Kidney (tissue), 14 donors: Measurements from ENCODE around the gene TENT5A. TPM values are rescaled to one million over a fixed set of nuclear protein-coding genes. Genes with fewer than 3 reads are reported as not detected.

Source experiments
- DNase-seq, 5 donors: peaks; one replicate each; pipeline ENCODE4 v3.0.0-alpha.2; 2013 to 2020
- FAIRE-seq: peaks from 2 replicates; lab custom pipeline; 2012; peaks lifted over from hg19 to GRCh38; lab: Jason Lieb, UNC
- H3K27ac ChIP-seq, 2 donors: one replicate each; pipeline ENCODE4 v1.7.0; 2013; ENCODE audit warnings: low read depth in 2 of 2, low read length in 2 of 2, inconsistent platforms in 1 of 2
- H3K27me3 ChIP-seq: one replicate; pipeline ENCODE4 v1.7.1; 2013; ENCODE audit warnings: low read length, inconsistent platforms; ENCODE audit not compliant: control insufficient read depth, insufficient read depth
- H3K36me3 ChIP-seq, 3 donors: one replicate each; pipeline versions ENCODE4 v1.7.0 to v1.7.1; 2013; ENCODE audit warnings: low read length in 3 of 3, control low read depth in 1 of 3, inconsistent platforms in 1 of 3; ENCODE audit not compliant: insufficient read depth in 3 of 3, control insufficient read depth in 2 of 3
- H3K4me1 ChIP-seq, 3 donors: one replicate each; pipeline versions ENCODE4 v1.7.0 to v1.7.1; 2013; ENCODE audit warnings: low read length in 3 of 3, inconsistent platforms in 1 of 3, low read depth in 1 of 3; ENCODE audit not compliant: control insufficient read depth in 2 of 3, insufficient read depth in 2 of 3
- H3K4me3 ChIP-seq, 3 donors: one replicate each; pipeline versions ENCODE4 v1.7.0 to v1.8.1; 2013; ENCODE audit warnings: low read length in 3 of 3, control low read depth in 1 of 3, inconsistent platforms in 1 of 3
- H3K9ac ChIP-seq, 3 donors: one replicate each; pipeline versions ENCODE4 v1.7.0 to v1.7.1; 2013; ENCODE audit warnings: low read length in 3 of 3, control low read depth in 1 of 3, inconsistent platforms in 1 of 3
- H3K9me3 ChIP-seq, 3 donors: one replicate each; pipeline versions ENCODE4 v1.7.0 to v1.7.1; 2013; ENCODE audit warnings: low read length in 3 of 3, control low read depth in 1 of 3, inconsistent platforms in 1 of 3; ENCODE audit not compliant: control insufficient read depth in 2 of 3, insufficient read depth in 1 of 3
- CTCF ChIP-seq: IDR thresholded peaks from 3 replicates; pipeline ENCODE4 v1.5.1; 2012; ENCODE audit warnings: mild to moderate bottlenecking, moderate library complexity, borderline replicate concordance; ENCODE audit not compliant: insufficient read depth; ENCODE audit errors: extremely low read depth
- intact Hi-C: fragments of 100-400 bp; cut with DNase I; formaldehyde crosslinking; loops from one replicate; pipeline ENCODE4 v1.11.1; 2022
- polyA plus RNA-seq: library from polyadenylated mRNA; stranded (reverse); fragments of 350-450 nt; fragmentation: Illumina TruSeq; extraction: RNeasy Lipid Tissue Mini Kit (QIAGEN cat#74804); gene quantifications from one replicate; pipeline ENCODE4 v1.2.3, GENCODE V29; 2014; ENCODE audit warnings: low read depth, low replicate concordance; ENCODE audit not compliant: insufficient read depth
- total RNA-seq: library from RNA; stranded (reverse); fragmentation: NEBNext Ultra II Directional; extraction: Animal tissue kit (Norgen Biotek cat#: 25700); gene quantifications from one replicate; pipeline ENCODE4 v1.2.1, GENCODE V29; 2021
- donor health status: control.
- donor health status: control.
- donor health status: control.
- donor health status: control.
- donor health status: control.
- donor health status: DM: yes; HTN: yes; CAD: no.
- donor health status: Normal renal cell carcinoma (clear cell type).

The TENT5A gene
- total and polyA plus RNA-seq, 2 donors from 2014 or later = 3.2 to 13.4 TPM

GRCh38 chr6:81793821-81794475, 41.5 kb upstream of the TENT5A start:
- Histone ChIP-seq H3K27ac (no peak overlapping the region), H3K27me3 (no peaks in the 10 kb centered on the region), H3K9me3 (no peaks in the 10 kb centered on the region), H3K4me1 (no peaks in the 10 kb centered on the region), H3K4me3 (no peak overlapping the region), H3K36me3 (no peaks in the 10 kb centered on the region), H3K9ac (no peak overlapping the region)
- intact Hi-C loops = no loop called here
- no peak for TF ChIP-seq CTCF
- FAIRE-seq (no peak), DNase-seq (no peak)

- no peak for TF ChIP-seq CTCF
- no peak for DNase-seq
- H3K27me3 ChIP-seq = no peaks in the 10 kb centered on the region
- no peak overlapping the region for H3K27ac ChIP-seq
- no peaks in the 10 kb centered on the region for H3K36me3 ChIP-seq
- no peaks in the 10 kb centered on the region for H3K9me3 ChIP-seq
- H3K4me1 ChIP-seq = no peaks in the 10 kb centered on the region
- H3K9ac ChIP-seq = no peak overlapping the region
- intact Hi-C loops = no loop called here
- no peak for FAIRE-seq
- no peak overlapping the region for H3K4me3 ChIP-seq
Observed at GRCh38 chr6:81792826-81793225, 40.3 kb upstream of the TENT5A start.

- H3K9me3 ChIP-seq = no peaks in the 10 kb centered on the region
- no peaks in the 10 kb centered on the region for H3K27me3 ChIP-seq
- H3K4me1 ChIP-seq = no peaks in the 10 kb centered on the region
- no peak for FAIRE-seq
- no peaks in the 10 kb centered on the region for H3K36me3 ChIP-seq
- no peak for DNase-seq
- H3K27ac ChIP-seq = no peak overlapping the region
- no peak for TF ChIP-seq CTCF
- intact Hi-C loops = no loop called here
- H3K9ac ChIP-seq = no peak overlapping the region
- no peak overlapping the region for H3K4me3 ChIP-seq
Observed at GRCh38 chr6:81791756-81792155, 39.3 kb upstream of the TENT5A start.

- Histone ChIP-seq H3K27ac (no peak overlapping the region), H3K9me3 (no peaks in the 10 kb centered on the region), H3K9ac (no peak overlapping the region), H3K36me3 (no peaks in the 10 kb centered on the region), H3K27me3 (no peaks in the 10 kb centered on the region), H3K4me3 (no peak overlapping the region), H3K4me1 (no peaks in the 10 kb centered on the region)
- no peak for TF ChIP-seq CTCF
- intact Hi-C loops = no loop called here
- DNase-seq (no peak), FAIRE-seq (no peak)
Observed at GRCh38 chr6:81790034-81790433, 37.6 kb upstream of the TENT5A start.
